Choroid plexus epithelial cell (primary cell): ENCODE data around the gene SYPL1.

Source experiments
- DNase-seq: peaks from one replicate; pipeline ENCODE4 v3.0.0-alpha.2; 2010; ENCODE audit warnings: low read depth
- H3K4me3 ChIP-seq: 2 replicates; pipeline ENCODE4 v1.5.1; 2011; ENCODE audit warnings: low read depth, mild to moderate bottlenecking, control low read depth, low read length, moderate library complexity
- CTCF ChIP-seq: conservative IDR thresholded peaks from 2 replicates; pipeline ENCODE4 v1.5.1; 2011; ENCODE audit warnings: low read depth, mild to moderate bottlenecking, control low read depth, inconsistent platforms, low read length, moderate library complexity

SYPL1 gene

GRCh38 chr7:106104721-106105260 lies 7.3 kb downstream of the SYPL1 start:
- no peak for DNase-seq
- no peak for TF ChIP-seq CTCF
- no peak overlapping the region for H3K4me3 ChIP-seq

- no peak for TF ChIP-seq CTCF
- DNase-seq = peak; percentile 39
- H3K4me3 ChIP-seq = no peak overlapping the region
Observed at GRCh38 chr7:106102387-106102966, 9.6 kb downstream of the SYPL1 start.

GRCh38 chr7:106101726-106102125 lies 10.4 kb downstream of the SYPL1 start:
- DNase-seq = peak; percentile 15
- no peak for TF ChIP-seq CTCF
- no peak overlapping the region for H3K4me3 ChIP-seq

GRCh38 chr7:106100863-106101629 lies 11.1 kb downstream of the SYPL1 start:
- TF ChIP-seq CTCF = no peak
- DNase-seq = peak; percentile 15
- no peak overlapping the region for H3K4me3 ChIP-seq

GRCh38 chr7:106099539-106099938 lies 12.6 kb downstream of the SYPL1 start:
- no peak for DNase-seq
- no peak overlapping the region for H3K4me3 ChIP-seq
- TF ChIP-seq CTCF = no peak

GRCh38 chr7:106098889-106099288 lies 13.2 kb downstream of the SYPL1 start:
- no peak overlapping the region for H3K4me3 ChIP-seq
- no peak for DNase-seq
- no peak for TF ChIP-seq CTCF
